Calu3 (cell line): ENCODE data around the gene ADPRH. TPM values are rescaled to one million over a fixed set of nuclear protein-coding genes. Genes with fewer than 3 reads are reported as not detected.

Source experiments
- BruUV-seq: library from RNA; stranded (reverse); fragments of 400-500 nt; replicated peaks from 2 replicates; lab custom pipeline; 2021; lab: Mats Ljungman, UMichigan
- CTCF ChIA-PET: fragments of 300-600 bp; sonication (Branson Sonifier 250); formaldehyde crosslinking; loops from one replicate; lab custom pipeline; 2022; ENCODE audit warnings: antibody characterized with exemption; lab: Charles Lee
- DNase-seq: peaks from one replicate; pipeline ENCODE4 v3.0.0; 2022
- H3K27ac Mint-ChIP-seq: one replicate; pipeline ENCODE4 v1.8.0; 2022; ENCODE audit warnings: mixed read lengths; ENCODE audit not compliant: unreplicated experiment
- H3K27me3 Mint-ChIP-seq: one replicate; pipeline ENCODE4 v1.8.0; 2022; ENCODE audit warnings: mixed read lengths; ENCODE audit not compliant: unreplicated experiment
- H3K36me3 Mint-ChIP-seq: one replicate; pipeline ENCODE4 v1.8.0; 2022; ENCODE audit warnings: mild to moderate bottlenecking, moderate library complexity, mixed read lengths; ENCODE audit not compliant: insufficient read depth, unreplicated experiment
- H3K4me1 Mint-ChIP-seq: one replicate; pipeline ENCODE4 v1.8.0; 2022; ENCODE audit warnings: mild to moderate bottlenecking, low read depth, mixed read lengths; ENCODE audit not compliant: unreplicated experiment
- H3K4me3 Mint-ChIP-seq: one replicate; pipeline ENCODE4 v1.8.0; 2022; ENCODE audit warnings: mild to moderate bottlenecking, low read depth, moderate library complexity, mixed read lengths; ENCODE audit not compliant: unreplicated experiment
- H3K9me3 Mint-ChIP-seq: one replicate; pipeline ENCODE4 v1.8.0; 2022; ENCODE audit warnings: low read depth, mixed read lengths; ENCODE audit not compliant: unreplicated experiment
- intact Hi-C: fragments of 100-400 bp; cut with micrococcal nuclease; formaldehyde crosslinking; loops from one replicate; pipeline ENCODE4 v1.10.0; 2022; ENCODE audit not compliant: unreplicated experiment
- total RNA-seq: library from RNA; stranded (reverse); gene quantifications from 2 replicates; pipeline ENCODE4 v1.2.3, GENCODE V29; 2022
- TF ChIP-seq, protein P1 (sequence below): fragments of 200-600 bp; IDR thresholded peaks from one replicate; pipeline ENCODE4 v1.8.0; 2022; ENCODE audit warnings: antibody characterized with exemption; ENCODE audit not compliant: unreplicated experiment

The ADPRH gene
- total RNA-seq, 1 experiment from 2014 or later: 2.4 TPM

DNA sequence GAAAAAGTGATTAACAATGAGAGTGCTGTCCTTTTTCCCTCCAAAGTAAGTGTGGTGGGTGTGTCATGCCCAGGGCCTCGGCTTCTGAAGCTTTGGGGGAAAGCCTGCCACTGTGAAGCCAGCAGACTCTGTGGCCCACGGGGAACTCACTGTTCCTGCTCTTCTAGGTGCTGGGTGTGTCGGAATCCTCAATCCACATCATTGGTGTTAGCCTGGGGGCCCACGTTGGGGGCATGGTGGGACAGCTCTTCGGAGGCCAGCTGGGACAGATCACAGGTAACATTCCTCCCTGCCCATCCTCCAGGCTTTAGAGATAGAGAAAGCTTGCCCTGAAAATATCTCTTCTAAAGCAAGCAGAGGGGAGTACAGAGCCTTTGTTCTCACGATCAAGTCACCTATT lies 30.0 kb downstream of the ADPRH start:
- no peak overlapping the region for H3K27ac Mint-ChIP-seq
- no peaks in the 10 kb centered on the region for H3K36me3 Mint-ChIP-seq
- peaks cover 53% of the 10 kb centered on the region for H3K27me3 Mint-ChIP-seq
- H3K9me3 Mint-ChIP-seq: no peaks in the 10 kb centered on the region
- BruUV-seq: no TSS peak
- TF ChIP-seq, protein P1, sequence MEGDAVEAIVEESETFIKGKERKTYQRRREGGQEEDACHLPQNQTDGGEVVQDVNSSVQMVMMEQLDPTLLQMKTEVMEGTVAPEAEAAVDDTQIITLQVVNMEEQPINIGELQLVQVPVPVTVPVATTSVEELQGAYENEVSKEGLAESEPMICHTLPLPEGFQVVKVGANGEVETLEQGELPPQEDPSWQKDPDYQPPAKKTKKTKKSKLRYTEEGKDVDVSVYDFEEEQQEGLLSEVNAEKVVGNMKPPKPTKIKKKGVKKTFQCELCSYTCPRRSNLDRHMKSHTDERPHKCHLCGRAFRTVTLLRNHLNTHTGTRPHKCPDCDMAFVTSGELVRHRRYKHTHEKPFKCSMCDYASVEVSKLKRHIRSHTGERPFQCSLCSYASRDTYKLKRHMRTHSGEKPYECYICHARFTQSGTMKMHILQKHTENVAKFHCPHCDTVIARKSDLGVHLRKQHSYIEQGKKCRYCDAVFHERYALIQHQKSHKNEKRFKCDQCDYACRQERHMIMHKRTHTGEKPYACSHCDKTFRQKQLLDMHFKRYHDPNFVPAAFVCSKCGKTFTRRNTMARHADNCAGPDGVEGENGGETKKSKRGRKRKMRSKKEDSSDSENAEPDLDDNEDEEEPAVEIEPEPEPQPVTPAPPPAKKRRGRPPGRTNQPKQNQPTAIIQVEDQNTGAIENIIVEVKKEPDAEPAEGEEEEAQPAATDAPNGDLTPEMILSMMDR: no peak
- intact Hi-C loops: no loop called here
- no peak for DNase-seq
- no peaks in the 10 kb centered on the region for H3K4me1 Mint-ChIP-seq
- H3K4me3 Mint-ChIP-seq: no peak overlapping the region
- CTCF ChIA-PET: interaction anchor here (1.5 kb wide), 1 partner anchor 16 kb away, joined by 3 read pairs; no protein-coding TSS in a partner anchor

DNA sequence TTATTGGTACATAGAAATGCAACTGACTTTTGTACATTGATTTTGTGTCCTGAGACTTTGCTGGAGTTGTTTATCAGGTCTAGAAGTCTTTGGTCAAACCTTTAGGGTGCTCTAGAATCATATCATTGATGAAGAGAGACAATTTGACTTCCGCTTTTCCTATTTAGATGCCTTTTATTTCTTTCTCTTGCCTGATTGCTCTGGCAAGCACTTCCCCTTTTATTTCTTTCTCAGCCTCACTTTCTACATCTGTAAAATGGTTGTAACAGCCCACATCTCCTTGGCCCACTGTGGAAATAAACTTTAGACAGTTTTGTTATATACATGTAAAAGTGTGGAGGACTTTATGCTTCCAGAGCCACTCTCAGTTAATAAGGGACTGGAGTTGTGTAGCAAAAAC lies 32.4 kb downstream of the ADPRH start:
- Mint-ChIP-seq H3K36me3 (no peaks in the 10 kb centered on the region), H3K4me3 (no peak overlapping the region), H3K27ac (no peak overlapping the region), H3K9me3 (no peaks in the 10 kb centered on the region), H3K4me1 (no peaks in the 10 kb centered on the region), H3K27me3 (peaks cover 39% of the 10 kb centered on the region)
- CTCF ChIA-PET: no interaction called here
- no TSS peak for BruUV-seq
- intact Hi-C loops: no loop called here
- DNase-seq: no peak
- TF ChIP-seq, protein P1: no peak

DNA sequence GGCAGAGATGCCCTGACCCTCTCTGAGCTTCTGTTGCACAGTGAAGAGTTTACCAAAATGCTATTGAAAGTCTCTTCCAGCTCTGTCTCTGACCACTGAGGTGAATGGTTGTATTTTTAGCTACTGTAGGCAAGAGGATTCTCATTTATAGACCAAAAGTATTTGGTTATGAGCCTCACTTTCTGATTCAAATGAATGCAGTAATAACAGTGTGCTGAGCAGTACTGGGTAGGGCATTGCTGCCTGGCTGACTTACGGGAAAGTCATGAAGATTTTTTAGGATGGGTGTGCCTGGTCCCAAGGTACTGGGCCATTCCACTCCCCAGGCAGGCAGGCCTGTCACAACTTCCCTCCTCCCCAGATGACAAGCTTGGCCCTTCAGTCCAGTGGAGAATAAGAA lies 33.9 kb downstream of the ADPRH start:
- no TSS peak for BruUV-seq
- Mint-ChIP-seq H3K36me3 (no peaks in the 10 kb centered on the region), H3K27me3 (peaks cover 24% of the 10 kb centered on the region), H3K4me3 (no peak overlapping the region), H3K9me3 (no peaks in the 10 kb centered on the region), H3K27ac (no peak overlapping the region), H3K4me1 (no peaks in the 10 kb centered on the region)
- DNase-seq: no peak
- intact Hi-C loops: no loop called here
- CTCF ChIA-PET: no interaction called here
- TF ChIP-seq, protein P1: no peak

DNA sequence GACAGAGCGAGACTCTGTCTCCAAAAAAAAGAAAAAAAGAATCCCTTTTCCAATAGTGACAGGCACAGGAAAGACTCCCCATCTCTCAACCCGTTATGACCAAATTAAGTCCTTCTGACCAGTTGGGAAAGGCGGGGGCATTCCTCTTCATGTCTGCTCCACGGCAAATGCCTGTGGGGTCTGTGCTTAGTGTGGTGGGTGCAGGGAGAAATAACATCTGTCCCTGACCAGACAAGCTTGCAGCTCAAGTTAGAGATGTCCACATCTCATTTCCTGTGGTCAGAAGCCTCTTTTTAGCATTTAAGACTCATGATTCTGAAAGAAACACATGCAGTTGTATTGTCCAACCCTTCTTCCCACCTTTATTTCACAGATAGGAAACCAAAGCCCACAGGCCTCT lies 34.6 kb downstream of the ADPRH start:
- no peaks in the 10 kb centered on the region for H3K9me3 Mint-ChIP-seq
- H3K4me1 Mint-ChIP-seq: peaks cover 2% of the 10 kb centered on the region
- H3K36me3 Mint-ChIP-seq: no peaks in the 10 kb centered on the region
- CTCF ChIA-PET: no interaction called here
- DNase-seq: no peak
- peaks cover 22% of the 10 kb centered on the region for H3K27me3 Mint-ChIP-seq
- H3K4me3 Mint-ChIP-seq: no peak overlapping the region
- intact Hi-C loops: no loop called here
- no TSS peak for BruUV-seq
- no peak overlapping the region for H3K27ac Mint-ChIP-seq
- TF ChIP-seq, protein P1: no peak
